ENCODE measurements around the gene SMDT1. TPM values are rescaled to one million over a fixed set of nuclear protein-coding genes. Genes with fewer than 3 reads are reported as not detected.

Gene SMDT1
- total and polyA plus RNA-seq, 2 donors from 2014 or later = 113 to 264 TPM

GRCh38 chr22:42035256-42035655, 44.2 kb upstream of the SMDT1 start:
- no peak for TF ChIP-seq CTCF (IDR thresholded peaks at IDR 0.05; ENCODE audit: borderline replicate concordance, extremely low read depth, insufficient read depth)
- DNase-seq (no peak), FAIRE-seq (no peak)
- no peaks in the 10 kb centered on the region for H3K27me3 ChIP-seq (ENCODE audit: control insufficient read depth, insufficient read depth, low read length)
- H3K9me3 ChIP-seq (ENCODE audit: control insufficient read depth in 2 of 3, insufficient read depth in 1 of 3, low read length in 3 of 3) = no peaks in the 10 kb centered on the region
- H3K4me3 ChIP-seq (ENCODE audit: low read length in 3 of 3) = no peak overlapping the region
- no peaks in the 10 kb centered on the region for H3K36me3 ChIP-seq (ENCODE audit: control insufficient read depth in 2 of 3, insufficient read depth in 3 of 3, low read length in 3 of 3)
- H3K27ac ChIP-seq (ENCODE audit: low read depth in 2 of 2, low read length in 2 of 2) = no peak overlapping the region
- no peak overlapping the region for H3K9ac ChIP-seq (ENCODE audit: low read length in 3 of 3)
- H3K4me1 ChIP-seq (ENCODE audit: control insufficient read depth in 2 of 3, insufficient read depth in 2 of 3, low read depth in 1 of 3, low read length in 3 of 3) = no peaks in the 10 kb centered on the region
- intact Hi-C loops (cut with DNase I) = no loop called here

GRCh38 chr22:42039271-42039670, 40.2 kb upstream of the SMDT1 start:
- TF ChIP-seq CTCF (IDR thresholded peaks at IDR 0.05; ENCODE audit: borderline replicate concordance, extremely low read depth, insufficient read depth) = no peak
- Histone ChIP-seq H3K4me1 (ENCODE audit: control insufficient read depth in 2 of 3, insufficient read depth in 2 of 3, low read depth in 1 of 3, low read length in 3 of 3) (no peaks in the 10 kb centered on the region), H3K36me3 (ENCODE audit: control insufficient read depth in 2 of 3, insufficient read depth in 3 of 3, low read length in 3 of 3) (no peaks in the 10 kb centered on the region), H3K9me3 (ENCODE audit: control insufficient read depth in 2 of 3, insufficient read depth in 1 of 3, low read length in 3 of 3) (peaks cover 0 to 11% (median 2%) of the 10 kb centered on the region in 3 donors), H3K4me3 (ENCODE audit: low read length in 3 of 3) (no peak overlapping the region), H3K9ac (ENCODE audit: low read length in 3 of 3) (no peak overlapping the region), H3K27me3 (ENCODE audit: control insufficient read depth, insufficient read depth, low read length) (no peaks in the 10 kb centered on the region), H3K27ac (ENCODE audit: low read depth in 2 of 2, low read length in 2 of 2) (no peak overlapping the region)
- FAIRE-seq = no peak
- intact Hi-C loops (cut with DNase I) = no loop called here
- no peak for DNase-seq

GRCh38 chr22:42041784-42042183, 37.7 kb upstream of the SMDT1 start:
- no peak for DNase-seq
- Histone ChIP-seq H3K9ac (ENCODE audit: low read length in 3 of 3) (no peak overlapping the region), H3K9me3 (ENCODE audit: control insufficient read depth in 2 of 3, insufficient read depth in 1 of 3, low read length in 3 of 3) (peaks cover 0 to 11% (median 2%) of the 10 kb centered on the region in 3 donors), H3K4me3 (ENCODE audit: low read length in 3 of 3) (no peak overlapping the region), H3K4me1 (ENCODE audit: control insufficient read depth in 2 of 3, insufficient read depth in 2 of 3, low read depth in 1 of 3, low read length in 3 of 3) (no peaks in the 10 kb centered on the region), H3K27ac (ENCODE audit: low read depth in 2 of 2, low read length in 2 of 2) (no peak overlapping the region), H3K36me3 (ENCODE audit: control insufficient read depth in 2 of 3, insufficient read depth in 3 of 3, low read length in 3 of 3) (no peaks in the 10 kb centered on the region), H3K27me3 (ENCODE audit: control insufficient read depth, insufficient read depth, low read length) (no peaks in the 10 kb centered on the region)
- no peak for TF ChIP-seq CTCF (IDR thresholded peaks at IDR 0.05; ENCODE audit: borderline replicate concordance, extremely low read depth, insufficient read depth)
- no peak for FAIRE-seq
- intact Hi-C loops (cut with DNase I) = no loop called here

GRCh38 chr22:42050641-42051180, 28.8 kb upstream of the SMDT1 start:
- Histone ChIP-seq H3K36me3 (ENCODE audit: control insufficient read depth in 2 of 3, insufficient read depth in 3 of 3, low read length in 3 of 3) (no peaks in the 10 kb centered on the region), H3K4me3 (ENCODE audit: low read length in 3 of 3) (no peak overlapping the region), H3K9me3 (ENCODE audit: control insufficient read depth in 2 of 3, insufficient read depth in 1 of 3, low read length in 3 of 3) (no peaks in the 10 kb centered on the region), H3K27ac (ENCODE audit: low read depth in 2 of 2, low read length in 2 of 2) (no peak overlapping the region), H3K27me3 (ENCODE audit: control insufficient read depth, insufficient read depth, low read length) (no peaks in the 10 kb centered on the region), H3K4me1 (ENCODE audit: control insufficient read depth in 2 of 3, insufficient read depth in 2 of 3, low read depth in 1 of 3, low read length in 3 of 3) (no peaks in the 10 kb centered on the region), H3K9ac (ENCODE audit: low read length in 3 of 3) (no peak overlapping the region)
- intact Hi-C loops (cut with DNase I) = no loop called here
- TF ChIP-seq CTCF (IDR thresholded peaks at IDR 0.05; ENCODE audit: borderline replicate concordance, extremely low read depth, insufficient read depth) = no peak
- FAIRE-seq (no peak), DNase-seq (no peak)

Data from kidney (tissue), 14 donors.